Measurements from ENCODE around the gene MFAP3L.
"Not testable (repeated sequence)": the region's sequence is repeated elsewhere in the genome, so short reads cannot be mapped to it uniquely, and the experiment has no call there.

Gene MFAP3L

DNA sequence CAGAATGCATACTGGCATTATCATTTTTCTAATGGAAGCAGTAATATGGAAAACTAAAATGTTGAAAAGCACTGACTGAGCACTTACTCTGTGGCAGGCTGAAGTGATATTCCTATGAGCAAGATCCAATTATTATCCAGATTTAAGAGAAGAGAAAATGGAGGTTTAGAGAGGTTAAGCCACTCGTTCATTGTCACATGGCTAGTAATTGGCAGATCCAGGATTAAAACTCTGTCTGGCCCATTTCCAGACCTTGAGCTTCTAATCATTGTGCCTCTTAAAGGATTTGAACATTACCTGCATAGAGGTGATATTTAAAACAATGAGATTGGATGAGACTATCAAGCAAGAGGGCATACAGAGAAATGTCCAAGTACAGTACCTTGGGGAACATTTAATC lies 80.6 kb downstream of the MFAP3L start:
- Histone ChIP-seq H3K4me2 (ENCODE audit: insufficient read depth, low read length, poor library complexity, severe bottlenecking) (no peak overlapping the region), H2AFZ (ENCODE audit: low read length) (no peak overlapping the region), H2BK5ac (ENCODE audit: low read length) (no peak overlapping the region), H3K4me3 (ENCODE audit: low read length in 2 of 2) (no peak overlapping the region), H3K36me3 (replicated peaks in 1 of 2; ENCODE audit: control insufficient read depth in 2 of 2, insufficient read depth in 2 of 2, low read length in 2 of 2) (no peaks in the 10 kb centered on the region), H3K9me3 (replicated peaks in 1 of 2; ENCODE audit: control insufficient read depth in 2 of 2, insufficient read depth in 1 of 2, low read depth in 1 of 2, low read length in 2 of 2) (no peaks in the 10 kb centered on the region), H4K91ac (ENCODE audit: low read depth, low read length, poor library complexity) (no peak overlapping the region), H2AK5ac (ENCODE audit: low read depth, low read length) (no peak overlapping the region), H3K18ac (ENCODE audit: low read length) (no peak overlapping the region), H2BK12ac (ENCODE audit: low read length) (no peak overlapping the region), H3K14ac (ENCODE audit: low read length) (no peak overlapping the region), H3K9ac (ENCODE audit: low read depth, low read length, poor library complexity) (no peak overlapping the region), H3K27ac (replicated peaks; ENCODE audit: low read length) (no peak overlapping the region), H2BK120ac (ENCODE audit: low read depth, low read length) (no peak overlapping the region), H4K8ac (ENCODE audit: low read depth, low read length) (no peak overlapping the region), H3K79me1 (ENCODE audit: low read depth, low read length) (no peaks in the 10 kb centered on the region), H3K27me3 (ENCODE audit: control insufficient read depth in 3 of 3, insufficient read depth in 3 of 3, low read depth in 1 of 3, low read length in 3 of 3) (no peaks in the 10 kb centered on the region), H3K4ac (ENCODE audit: low read length) (no peak overlapping the region), H2BK15ac (ENCODE audit: low read length) (no peak overlapping the region), H3K23ac (ENCODE audit: low read depth, low read length, poor library complexity) (no peak overlapping the region), H3K4me1 (ENCODE audit: control insufficient read depth in 2 of 2, insufficient read depth in 1 of 2, low read depth in 1 of 2, low read length in 2 of 2) (no peaks in the 10 kb centered on the region)
- no peak for DNase-seq (ENCODE audit: low spot score)
- WGBS, 2 donors (ENCODE audit: extremely low coverage in 2 of 2, insufficient read length in 2 of 2, insufficient replicate concordance in 1 of 2), result no CpG with 5 or more reads among the region's 1 CpG

DNA sequence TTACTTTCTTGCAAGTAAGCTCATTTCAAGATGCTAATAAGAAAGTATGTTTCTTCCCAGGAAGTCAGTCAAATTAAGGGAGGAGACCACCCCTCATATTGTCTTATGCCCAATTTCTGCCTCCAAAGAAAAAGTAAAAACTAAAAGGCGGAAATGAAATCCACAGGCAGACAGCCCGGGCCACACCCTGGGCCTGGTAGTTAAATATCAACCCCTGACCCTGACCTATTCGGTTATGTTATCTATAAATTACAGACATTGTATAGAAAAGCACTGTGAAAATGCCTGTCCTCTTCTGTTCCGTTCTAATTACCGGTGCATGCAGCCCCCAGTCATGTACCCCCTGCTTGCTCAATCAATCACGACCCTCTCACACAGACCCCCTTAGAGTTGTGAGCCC lies 82.6 kb downstream of the MFAP3L start:
- H4K91ac ChIP-seq (ENCODE audit: low read depth, low read length, poor library complexity); H2BK12ac ChIP-seq (ENCODE audit: low read length); H2AK5ac ChIP-seq (ENCODE audit: low read depth, low read length); H3K4me3 ChIP-seq (ENCODE audit: low read length in 2 of 2); H3K14ac ChIP-seq (ENCODE audit: low read length); H2AFZ ChIP-seq (ENCODE audit: low read length); DNase-seq (ENCODE audit: low spot score); H3K79me1 ChIP-seq (ENCODE audit: low read depth, low read length); H2BK15ac ChIP-seq (ENCODE audit: low read length); H3K23ac ChIP-seq (ENCODE audit: low read depth, low read length, poor library complexity); H3K4ac ChIP-seq (ENCODE audit: low read length); H3K9ac ChIP-seq (ENCODE audit: low read depth, low read length, poor library complexity); H3K4me1 ChIP-seq (ENCODE audit: control insufficient read depth in 2 of 2, insufficient read depth in 1 of 2, low read depth in 1 of 2, low read length in 2 of 2); H3K4me2 ChIP-seq (ENCODE audit: insufficient read depth, low read length, poor library complexity, severe bottlenecking); H2BK5ac ChIP-seq (ENCODE audit: low read length); H3K18ac ChIP-seq (ENCODE audit: low read length); H3K9me3 ChIP-seq (replicated peaks in 1 of 2; ENCODE audit: control insufficient read depth in 2 of 2, insufficient read depth in 1 of 2, low read depth in 1 of 2, low read length in 2 of 2); H3K36me3 ChIP-seq (replicated peaks in 1 of 2; ENCODE audit: control insufficient read depth in 2 of 2, insufficient read depth in 2 of 2, low read length in 2 of 2); H3K27ac ChIP-seq (replicated peaks; ENCODE audit: low read length); H3K27me3 ChIP-seq (ENCODE audit: control insufficient read depth in 3 of 3, insufficient read depth in 3 of 3, low read depth in 1 of 3, low read length in 3 of 3); H2BK120ac ChIP-seq (ENCODE audit: low read depth, low read length); H4K8ac ChIP-seq (ENCODE audit: low read depth, low read length): not testable (repeated sequence)
- WGBS, 2 donors (ENCODE audit: extremely low coverage in 2 of 2, insufficient read length in 2 of 2, insufficient replicate concordance in 1 of 2), result no CpG with 5 or more reads among the region's 6 CpGs

DNA sequence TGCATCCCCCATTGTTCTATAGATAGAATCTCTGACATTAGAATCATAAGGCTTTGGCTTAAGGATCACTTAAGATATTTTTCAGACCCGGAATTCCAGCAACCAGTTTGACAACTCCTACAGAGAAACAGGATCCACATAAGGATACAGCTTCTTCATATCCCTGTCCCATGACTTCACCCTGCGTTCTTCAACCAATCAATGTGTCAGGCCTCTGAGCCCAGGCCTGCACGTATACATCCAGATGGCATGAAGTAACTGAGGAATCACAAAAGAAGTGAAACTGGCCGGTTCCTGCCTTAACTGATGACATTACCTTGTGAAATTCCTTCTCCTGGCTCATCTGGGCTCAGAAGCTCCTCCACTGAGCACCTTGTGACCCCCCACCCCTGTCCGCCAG lies 85.1 kb downstream of the MFAP3L start:
- Histone ChIP-seq H3K23ac (ENCODE audit: low read depth, low read length, poor library complexity) (no peak overlapping the region), H2BK120ac (ENCODE audit: low read depth, low read length) (no peak overlapping the region), H3K4ac (ENCODE audit: low read length) (no peak overlapping the region), H3K36me3 (replicated peaks in 1 of 2; ENCODE audit: control insufficient read depth in 2 of 2, insufficient read depth in 2 of 2, low read length in 2 of 2) (no peaks in the 10 kb centered on the region), H3K27ac (replicated peaks; ENCODE audit: low read length) (no peak overlapping the region), H2AK5ac (ENCODE audit: low read depth, low read length) (no peak overlapping the region), H4K8ac (ENCODE audit: low read depth, low read length) (no peak overlapping the region), H3K4me3 (ENCODE audit: low read length in 2 of 2) (no peak overlapping the region), H3K79me1 (ENCODE audit: low read depth, low read length) (no peaks in the 10 kb centered on the region), H3K9ac (ENCODE audit: low read depth, low read length, poor library complexity) (no peak overlapping the region), H3K18ac (ENCODE audit: low read length) (no peak overlapping the region), H3K27me3 (ENCODE audit: control insufficient read depth in 3 of 3, insufficient read depth in 3 of 3, low read depth in 1 of 3, low read length in 3 of 3) (no peaks in the 10 kb centered on the region), H2AFZ (ENCODE audit: low read length) (no peak overlapping the region), H3K9me3 (replicated peaks in 1 of 2; ENCODE audit: control insufficient read depth in 2 of 2, insufficient read depth in 1 of 2, low read depth in 1 of 2, low read length in 2 of 2) (no peaks in the 10 kb centered on the region), H3K14ac (ENCODE audit: low read length) (no peak overlapping the region), H3K4me1 (ENCODE audit: control insufficient read depth in 2 of 2, insufficient read depth in 1 of 2, low read depth in 1 of 2, low read length in 2 of 2) (no peaks in the 10 kb centered on the region), H2BK12ac (ENCODE audit: low read length) (no peak overlapping the region), H4K91ac (ENCODE audit: low read depth, low read length, poor library complexity) (no peak overlapping the region), H2BK15ac (ENCODE audit: low read length) (no peak overlapping the region), H3K4me2 (ENCODE audit: insufficient read depth, low read length, poor library complexity, severe bottlenecking) (no peak overlapping the region), H2BK5ac (ENCODE audit: low read length) (no peak overlapping the region)
- WGBS, 2 donors (ENCODE audit: extremely low coverage in 2 of 2, insufficient read length in 2 of 2, insufficient replicate concordance in 1 of 2), result no CpG with 5 or more reads among the region's 5 CpGs
- no peak for DNase-seq (ENCODE audit: low spot score)

DNA sequence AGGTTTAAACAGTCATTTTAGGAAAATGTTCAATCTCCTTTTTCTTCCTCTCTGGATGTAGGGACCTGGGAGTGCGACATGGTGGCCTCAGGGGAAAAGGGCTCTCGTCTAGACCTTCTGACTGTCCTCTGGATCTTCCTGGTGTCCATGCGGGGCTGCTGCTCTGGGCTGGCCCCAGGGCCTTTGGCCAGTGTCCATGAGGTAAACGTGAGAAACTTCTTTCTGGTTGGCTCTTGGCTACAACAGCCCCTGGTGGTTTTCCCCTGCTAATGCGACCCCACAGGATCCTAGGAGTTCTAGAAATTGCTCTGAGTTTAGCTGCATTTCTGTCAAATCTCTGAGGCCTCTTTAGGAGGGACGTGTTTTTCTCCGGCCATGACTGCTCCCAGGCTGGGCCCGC lies 85.7 kb downstream of the MFAP3L start:
- Histone ChIP-seq H3K27ac (replicated peaks; ENCODE audit: low read length) (no peak overlapping the region), H2BK12ac (ENCODE audit: low read length) (no peak overlapping the region), H2AK5ac (ENCODE audit: low read depth, low read length) (no peak overlapping the region), H3K18ac (ENCODE audit: low read length) (no peak overlapping the region), H4K8ac (ENCODE audit: low read depth, low read length) (no peak overlapping the region), H3K9me3 (replicated peaks in 1 of 2; ENCODE audit: control insufficient read depth in 2 of 2, insufficient read depth in 1 of 2, low read depth in 1 of 2, low read length in 2 of 2) (no peaks in the 10 kb centered on the region), H3K79me1 (ENCODE audit: low read depth, low read length) (no peaks in the 10 kb centered on the region), H3K14ac (ENCODE audit: low read length) (no peak overlapping the region), H3K4me3 (ENCODE audit: low read length in 2 of 2) (no peak overlapping the region), H2BK120ac (ENCODE audit: low read depth, low read length) (no peak overlapping the region), H3K23ac (ENCODE audit: low read depth, low read length, poor library complexity) (no peak overlapping the region), H3K36me3 (replicated peaks in 1 of 2; ENCODE audit: control insufficient read depth in 2 of 2, insufficient read depth in 2 of 2, low read length in 2 of 2) (no peaks in the 10 kb centered on the region), H3K4ac (ENCODE audit: low read length) (no peak overlapping the region), H3K4me1 (ENCODE audit: control insufficient read depth in 2 of 2, insufficient read depth in 1 of 2, low read depth in 1 of 2, low read length in 2 of 2) (no peaks in the 10 kb centered on the region), H3K9ac (ENCODE audit: low read depth, low read length, poor library complexity) (no peak overlapping the region), H2BK5ac (ENCODE audit: low read length) (no peak overlapping the region), H2BK15ac (ENCODE audit: low read length) (no peak overlapping the region), H3K4me2 (ENCODE audit: insufficient read depth, low read length, poor library complexity, severe bottlenecking) (no peak overlapping the region), H4K91ac (ENCODE audit: low read depth, low read length, poor library complexity) (no peak overlapping the region), H2AFZ (ENCODE audit: low read length) (no peak overlapping the region), H3K27me3 (ENCODE audit: control insufficient read depth in 3 of 3, insufficient read depth in 3 of 3, low read depth in 1 of 3, low read length in 3 of 3) (no peaks in the 10 kb centered on the region)
- no CpG with 5 or more reads among the region's 8 CpGs for WGBS, 2 donors (ENCODE audit: extremely low coverage in 2 of 2, insufficient read length in 2 of 2, insufficient replicate concordance in 1 of 2)
- no peak for DNase-seq (ENCODE audit: low spot score)
